ENCODE data around the gene HOXA7.

Gene HOXA7

DNA sequence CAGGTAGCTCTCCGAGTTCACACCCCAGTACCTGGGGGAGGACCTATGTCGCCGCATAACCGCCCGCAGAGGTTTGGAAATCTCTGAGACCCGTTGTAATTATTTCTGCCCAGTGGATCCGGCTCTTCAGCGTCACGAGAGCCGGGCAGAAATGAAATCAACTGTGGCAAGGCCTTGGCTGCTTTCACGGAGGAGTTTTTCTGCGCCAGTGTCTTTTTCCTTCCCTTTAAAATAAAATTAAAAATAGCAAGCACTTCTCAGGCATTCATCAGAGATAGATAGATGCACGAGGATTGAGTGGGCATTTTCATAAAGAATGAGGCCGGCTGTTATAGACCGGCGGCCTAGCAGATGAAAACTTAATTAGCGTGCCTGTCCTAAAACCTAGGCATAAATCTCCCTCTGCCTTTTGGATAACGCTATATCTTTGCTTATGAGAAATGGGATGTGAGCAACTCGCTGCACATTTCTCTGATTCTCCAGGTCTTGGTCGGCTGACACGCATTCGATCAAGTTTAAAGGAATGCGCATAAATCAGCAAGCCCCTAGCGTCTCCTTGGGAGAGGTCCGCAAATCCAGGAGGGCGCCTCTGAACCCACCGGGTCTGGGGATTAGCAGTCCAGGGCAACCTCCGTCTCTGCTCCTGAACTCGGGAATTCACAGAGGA is 37.0 kb upstream of the HOXA7 start:
- no peak for DNase-seq (ENCODE audit: low read depth)

DNA sequence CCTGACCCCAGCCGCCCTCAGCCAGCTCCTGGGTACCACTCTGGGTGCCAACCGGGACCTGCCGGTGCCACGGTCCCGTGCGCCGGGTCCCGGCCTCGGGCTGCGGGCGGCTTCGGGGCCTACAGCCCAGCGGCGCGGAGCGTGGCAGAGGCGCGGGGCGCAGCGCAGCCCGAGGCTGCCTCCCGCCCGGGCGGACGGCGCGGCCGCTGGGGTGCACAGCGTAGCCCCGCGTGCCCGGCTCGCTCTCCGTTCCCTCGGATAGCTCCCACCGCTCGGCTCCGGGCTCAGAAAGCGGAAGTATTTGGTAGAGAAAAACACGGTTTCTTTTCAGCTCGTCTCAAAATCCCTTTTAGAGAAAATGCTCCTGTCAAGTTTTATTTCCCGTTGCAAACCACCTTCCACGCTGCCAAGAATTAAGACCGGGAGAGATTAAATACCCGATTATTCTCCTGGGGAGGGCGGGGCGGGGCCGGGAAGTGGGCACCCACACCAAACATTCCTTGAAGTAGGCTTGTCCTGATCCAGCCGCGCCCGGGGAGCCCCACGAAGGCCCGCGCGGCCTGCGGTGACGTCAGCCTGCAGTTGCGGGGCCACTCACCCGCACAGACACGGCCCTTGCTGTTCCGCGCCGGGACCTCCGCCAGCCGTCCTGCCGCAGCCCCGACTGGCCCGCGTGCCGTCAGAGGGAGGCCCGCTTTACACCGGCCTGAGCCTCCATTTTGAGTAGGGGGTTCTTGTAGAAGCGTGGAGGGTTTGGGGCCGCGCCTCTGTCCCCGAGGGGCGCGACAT is 36.3 kb upstream of the HOXA7 start:
- no peak for DNase-seq (ENCODE audit: low read depth)

DNA sequence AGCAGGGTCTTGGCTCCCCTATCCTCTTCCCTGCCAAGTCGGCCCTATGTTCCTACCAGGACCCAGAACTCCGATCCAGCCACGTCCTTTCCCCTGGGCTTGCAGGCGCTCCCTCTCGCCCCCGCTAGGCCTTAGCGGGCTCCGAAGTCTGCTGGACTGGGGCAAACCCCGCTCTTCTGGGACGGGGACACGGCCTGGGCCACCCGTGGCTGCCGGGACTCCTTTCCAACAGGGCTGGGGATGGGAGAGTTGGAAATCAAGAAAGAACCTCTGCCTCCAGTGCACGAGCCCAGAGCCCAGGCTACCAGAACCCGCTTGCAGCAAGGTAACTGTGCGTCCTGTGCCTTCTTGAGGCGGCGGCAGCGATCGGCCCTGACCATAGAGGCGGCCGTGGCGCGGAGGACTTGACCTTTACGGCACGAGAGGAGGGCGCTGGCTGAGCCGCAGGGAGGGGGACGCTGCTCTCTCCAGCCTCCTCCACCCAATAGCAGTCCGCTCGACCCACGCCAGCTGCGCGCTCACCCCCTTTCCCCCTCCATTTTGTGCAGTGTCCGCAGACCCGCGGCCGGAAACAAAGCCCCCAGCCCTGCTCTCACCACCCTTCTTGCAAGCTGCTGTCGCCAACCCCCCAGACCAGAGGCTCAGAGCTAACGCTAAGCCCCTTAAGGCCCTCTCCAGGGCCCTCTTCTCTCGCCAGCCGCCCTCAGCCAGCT is 35.5 kb upstream of the HOXA7 start:
- DNase-seq (ENCODE audit: low read depth): no peak

DNA sequence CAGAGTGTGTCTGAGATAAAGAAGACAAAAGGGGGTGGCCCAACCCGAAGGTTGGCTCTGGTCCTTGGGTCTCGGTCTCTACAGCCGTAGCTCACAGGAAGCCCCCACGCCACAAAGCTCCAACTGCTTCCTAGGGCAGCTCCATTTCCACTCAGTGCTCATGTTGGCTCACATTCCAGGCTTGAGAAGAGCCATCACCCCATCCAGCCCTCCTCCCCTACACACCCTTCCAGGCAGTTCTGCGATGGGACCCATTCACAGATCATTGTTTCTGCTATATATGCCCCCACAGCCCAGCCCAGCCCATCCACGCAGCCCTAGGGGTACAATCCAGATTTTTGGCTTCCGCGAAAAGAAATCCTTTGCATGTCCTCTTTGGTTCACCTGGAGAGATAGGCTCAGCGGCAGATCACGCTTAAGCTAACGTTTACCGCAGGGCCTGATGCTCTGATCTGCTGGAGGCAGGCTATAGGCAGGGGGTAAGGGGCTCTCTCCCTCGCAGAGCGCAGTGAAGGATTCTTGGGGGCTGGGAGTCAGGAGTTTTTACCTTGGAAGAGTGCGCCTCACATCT is 34.8 kb upstream of the HOXA7 start:
- no peak for DNase-seq (ENCODE audit: low read depth)

DNA sequence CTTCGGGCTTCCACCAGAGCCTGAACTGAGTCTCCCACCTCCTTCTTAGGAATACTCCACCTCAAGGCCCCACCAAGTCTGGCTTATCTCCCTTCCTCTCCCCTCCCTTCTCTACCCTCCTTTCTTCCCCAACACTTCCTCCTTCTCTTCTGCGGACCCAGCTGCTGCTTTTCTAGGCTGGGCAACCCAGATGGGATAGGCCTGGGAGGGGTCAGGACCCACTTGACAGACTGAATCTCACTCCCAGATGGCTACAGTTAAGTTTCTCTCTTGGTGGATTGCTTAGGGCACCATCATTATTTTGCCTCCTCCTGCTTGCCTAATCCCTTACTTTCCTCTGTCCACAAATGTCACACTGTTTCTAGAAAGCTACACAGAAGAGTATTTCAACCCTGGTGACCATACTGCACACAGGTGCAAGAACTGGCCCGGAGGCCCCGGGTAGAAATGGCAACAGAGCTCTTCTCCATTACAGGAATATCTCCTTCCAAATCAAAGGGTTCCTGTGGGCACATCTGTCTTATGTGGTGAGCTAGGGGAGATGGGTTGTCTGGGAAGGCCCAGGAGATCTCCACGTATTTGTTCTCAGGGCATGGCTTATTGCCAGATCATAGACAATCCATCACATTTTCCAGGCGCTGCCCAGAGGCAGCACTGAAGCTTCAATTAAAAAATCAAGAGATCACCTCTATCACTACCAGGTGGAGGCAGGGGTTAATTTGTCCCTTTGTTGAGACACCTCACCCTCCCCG is 33.7 kb upstream of the HOXA7 start:
- no peak for DNase-seq (ENCODE audit: low read depth)

DNA sequence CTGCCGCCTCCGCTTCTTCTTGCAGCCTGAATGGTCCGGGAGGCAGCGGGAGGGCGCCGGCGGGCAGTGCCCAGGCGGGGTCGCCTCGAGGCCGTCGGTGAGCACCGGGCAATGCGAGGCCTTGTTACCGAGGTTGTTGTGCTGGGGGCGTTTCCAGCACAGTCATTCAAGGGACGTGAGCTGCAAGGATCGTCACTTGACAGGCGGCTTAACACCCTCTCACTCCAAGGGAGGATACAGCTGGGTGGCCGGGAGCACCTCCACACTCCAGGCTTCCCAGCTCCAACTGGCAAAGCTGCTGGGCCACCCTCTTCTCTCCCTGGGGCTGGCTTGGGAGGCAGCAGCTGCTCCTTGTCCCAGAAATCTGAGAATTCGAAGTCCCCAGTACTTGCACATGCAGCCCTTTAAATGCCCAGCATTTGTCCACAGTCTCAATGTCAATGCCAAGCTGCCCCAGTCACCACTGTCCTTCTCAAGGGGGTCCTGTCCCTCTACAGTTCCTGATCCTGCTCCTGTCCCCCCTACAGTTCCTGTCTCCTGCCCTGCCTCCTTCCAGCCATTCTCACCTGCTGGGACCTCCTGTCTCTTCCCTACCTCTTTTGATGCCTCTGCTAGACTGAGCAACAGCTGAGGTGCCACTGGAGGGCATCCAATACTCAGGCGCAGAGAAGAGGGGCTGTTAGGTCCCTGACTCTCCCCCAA is 33.0 kb upstream of the HOXA7 start:
- no peak for DNase-seq (ENCODE audit: low read depth)

DNA sequence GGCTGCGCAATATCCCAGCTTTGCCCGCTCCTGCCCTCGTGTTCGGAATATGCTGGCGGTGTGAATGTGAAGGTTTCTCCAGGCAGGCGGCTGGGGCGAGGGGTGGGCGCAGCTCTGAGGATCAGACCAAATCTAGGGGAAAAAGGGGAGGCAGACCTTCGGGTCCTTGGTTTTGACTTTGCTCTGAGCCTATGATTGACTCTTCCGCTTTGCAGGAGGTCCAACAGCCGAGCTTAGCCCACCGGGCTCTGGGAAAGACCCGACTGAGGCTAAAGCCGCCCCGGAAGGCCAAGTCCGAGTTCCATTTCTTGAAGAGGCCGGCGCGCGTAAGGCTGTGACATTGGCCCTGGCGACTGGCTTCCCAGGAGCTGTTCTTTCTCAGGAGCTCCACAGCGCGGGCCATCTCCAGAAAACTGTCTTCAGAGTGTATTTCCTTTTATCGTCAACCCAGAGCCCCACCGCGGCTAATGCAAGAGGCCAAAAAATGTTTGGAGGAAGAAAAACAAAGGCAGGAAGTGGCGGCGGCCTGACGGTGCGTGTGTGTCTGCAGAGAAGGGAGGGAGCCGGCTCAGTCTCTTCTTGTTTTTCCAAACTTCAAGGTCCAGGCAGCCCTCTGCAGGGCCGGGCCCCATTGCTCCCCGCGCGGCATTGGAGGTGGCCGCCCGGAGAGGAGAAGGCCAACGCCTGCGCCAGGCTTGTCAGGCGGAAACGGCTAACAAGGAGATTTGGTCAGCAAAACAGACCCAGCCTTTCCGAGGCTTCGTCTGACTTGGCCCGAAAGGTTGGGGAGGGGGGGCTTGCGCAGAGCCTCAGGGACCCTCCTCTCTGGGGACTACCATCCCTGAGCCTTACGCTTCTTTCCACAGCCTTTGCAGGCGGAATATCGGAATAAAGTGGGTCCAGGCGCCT is 32.2 kb upstream of the HOXA7 start:
- DNase-seq (ENCODE audit: low read depth): no peak

DNA sequence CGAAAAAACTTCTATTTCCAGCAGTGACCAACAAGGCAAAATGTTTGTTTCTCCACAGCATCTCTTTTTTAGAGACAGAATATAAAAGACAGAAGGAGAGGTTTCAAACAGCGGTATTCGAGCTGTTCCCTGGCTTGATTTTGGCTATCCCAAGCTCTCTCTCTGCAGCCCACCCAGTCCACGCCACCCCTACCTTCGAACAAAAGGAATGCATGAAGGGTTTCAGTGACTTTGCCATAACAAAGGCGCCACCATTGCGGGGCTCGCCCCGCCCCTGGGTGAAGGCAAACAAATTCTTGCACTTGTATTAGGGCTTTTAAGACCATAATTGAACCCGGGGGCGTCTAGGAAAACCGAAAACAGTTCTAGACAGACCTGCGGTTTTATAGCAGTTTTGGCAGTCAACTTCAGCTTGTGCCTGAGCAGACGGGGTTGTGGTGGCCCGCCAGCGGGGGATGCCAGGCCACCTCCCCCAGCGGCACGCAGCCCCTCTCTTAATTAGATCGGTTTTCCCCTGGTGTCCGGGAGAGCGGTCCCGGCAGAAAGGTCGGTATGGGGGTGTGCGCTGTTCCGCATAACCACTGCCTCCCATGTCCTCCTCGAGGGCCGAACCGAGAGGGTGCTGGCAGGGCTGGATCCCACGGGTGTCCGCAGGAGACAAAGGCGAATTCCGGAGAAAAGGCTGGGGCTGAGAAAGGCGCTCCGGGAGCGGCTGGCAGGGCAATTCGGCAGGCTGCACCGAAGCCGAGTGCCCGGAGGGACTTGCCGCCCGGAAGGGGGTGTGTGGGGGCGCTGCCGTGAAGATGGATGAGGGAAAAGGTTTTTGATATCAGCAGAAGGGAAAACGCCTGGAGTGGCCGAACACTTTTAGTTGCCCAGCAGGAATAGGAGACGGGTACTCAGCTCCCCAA is 31.3 kb upstream of the HOXA7 start:
- DNase-seq (ENCODE audit: low read depth): no peak

DNA sequence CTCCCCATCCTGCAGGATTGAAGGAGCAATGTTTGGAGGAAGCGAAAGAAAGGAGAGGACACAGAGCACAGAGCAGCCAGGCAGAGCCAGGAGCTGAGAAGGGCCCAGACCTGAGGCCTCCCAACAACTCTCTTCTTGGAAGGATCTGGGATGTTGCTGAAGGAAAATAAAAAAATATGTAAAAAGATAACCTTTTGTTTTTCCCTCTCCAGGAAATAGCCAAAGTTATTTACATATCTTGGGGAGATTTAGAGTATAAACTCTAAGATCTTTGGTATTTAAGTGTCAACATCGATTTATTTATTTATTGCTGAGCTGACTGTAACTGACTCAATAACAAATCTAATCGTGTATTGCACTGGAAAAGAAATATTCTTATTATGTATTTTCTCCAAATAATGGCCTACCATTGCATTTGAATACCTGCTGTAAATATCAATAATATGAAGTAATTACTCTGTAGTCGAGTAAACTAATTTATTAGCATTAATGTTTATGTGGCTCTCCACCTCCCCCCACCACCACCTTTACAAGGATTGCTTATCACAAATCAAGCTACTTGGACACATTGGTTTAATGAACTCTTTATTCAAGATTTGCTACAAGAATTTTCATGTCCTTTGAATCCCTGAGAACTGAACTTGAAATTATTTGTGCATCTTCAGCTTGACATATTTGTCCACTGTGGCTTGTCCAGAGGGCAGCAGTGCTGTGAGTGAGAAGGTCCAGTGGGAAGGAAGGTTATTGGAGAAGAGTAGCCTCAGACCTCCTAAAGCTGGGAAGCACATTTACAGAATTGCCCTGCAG is 30.4 kb upstream of the HOXA7 start:
- no peak for DNase-seq (ENCODE audit: low read depth)

DNA sequence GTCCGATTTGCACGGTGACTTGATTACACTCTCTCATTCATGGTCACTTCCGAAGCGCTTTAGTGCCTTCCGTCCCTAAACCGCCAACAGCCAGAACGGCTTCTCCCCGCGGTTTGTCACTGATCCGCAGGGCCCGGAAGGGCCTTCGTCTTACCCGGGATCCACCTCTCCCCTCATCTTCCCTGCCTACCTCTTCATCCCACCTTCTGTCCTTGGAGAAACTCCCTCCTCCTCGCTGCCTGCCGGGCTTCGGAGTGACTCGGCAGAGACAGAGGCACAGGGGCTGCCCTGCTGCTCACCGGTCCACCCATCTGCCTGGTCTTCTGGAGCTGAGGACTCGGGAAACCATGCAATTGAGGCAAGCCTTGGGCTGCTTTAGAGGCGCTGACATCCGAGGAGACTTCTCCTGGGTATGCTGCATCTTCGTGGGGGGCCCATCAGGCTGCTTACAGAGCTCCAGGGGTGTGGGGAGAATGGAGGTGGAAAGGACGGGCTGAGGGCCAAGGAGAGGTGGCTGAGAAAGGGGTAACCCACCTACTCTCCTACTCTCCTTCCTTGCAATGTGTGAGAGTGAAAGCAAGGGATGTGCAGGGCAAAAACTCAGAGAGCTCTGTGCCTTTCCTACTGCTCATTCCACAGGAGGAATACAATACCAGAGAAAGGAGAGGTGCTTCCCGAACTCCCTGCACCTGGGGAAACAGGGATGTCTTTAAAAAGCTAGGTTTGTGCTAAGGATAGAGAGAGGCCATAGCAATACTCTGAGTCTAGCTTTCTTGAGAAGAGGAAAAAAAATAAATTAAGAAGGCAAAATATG is 29.6 kb upstream of the HOXA7 start:
- DNase-seq (ENCODE audit: low read depth): no peak

DNA sequence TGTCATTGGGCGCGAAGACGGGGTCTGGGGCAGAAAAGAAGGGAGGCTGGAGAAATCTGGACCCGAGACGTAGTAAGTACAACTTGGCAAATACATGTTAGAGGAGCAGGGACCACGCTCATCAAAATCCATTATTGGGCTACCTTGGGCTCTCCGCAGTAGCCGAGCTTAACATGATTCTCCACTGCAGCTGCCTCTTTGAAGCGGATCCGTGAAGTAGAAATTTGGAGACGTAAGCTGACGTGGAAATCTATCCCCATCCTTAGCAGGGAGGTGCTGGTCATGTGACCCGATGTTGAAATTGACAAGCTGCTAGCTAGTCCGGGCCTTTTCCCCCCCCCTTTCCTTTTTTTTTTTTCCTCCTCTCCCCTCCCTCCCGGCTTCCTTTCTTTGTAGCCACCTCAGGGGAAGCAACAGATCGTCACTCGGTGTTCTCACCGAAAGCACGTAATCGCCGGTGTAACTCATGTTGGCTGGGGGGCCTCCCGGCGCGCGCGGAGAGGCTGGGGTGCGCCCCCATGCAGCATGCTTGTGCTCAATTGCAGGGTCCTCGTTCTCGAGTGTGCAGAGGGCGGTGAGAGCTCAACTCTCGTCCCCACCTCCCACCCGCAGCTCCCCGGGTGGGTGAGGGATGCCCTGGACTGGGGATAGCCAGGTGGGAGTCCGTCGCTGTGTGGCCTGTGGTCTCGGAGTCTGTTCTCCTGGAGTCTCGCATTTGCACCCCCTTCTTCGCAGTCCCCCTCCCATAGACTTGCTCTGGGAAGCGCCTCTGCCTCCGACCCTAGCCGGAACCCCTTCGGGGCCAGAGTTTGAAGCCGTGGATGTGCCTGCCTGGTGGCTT is 28.8 kb upstream of the HOXA7 start, which contains the start of gene HOXA11:
TSS of gene HOXA11 (minus strand) at position 220 of the 841 bp plus-strand sequence. CDS start at position 132, 88 bp downstream.
- no peak for DNase-seq (ENCODE audit: low read depth)

DNA sequence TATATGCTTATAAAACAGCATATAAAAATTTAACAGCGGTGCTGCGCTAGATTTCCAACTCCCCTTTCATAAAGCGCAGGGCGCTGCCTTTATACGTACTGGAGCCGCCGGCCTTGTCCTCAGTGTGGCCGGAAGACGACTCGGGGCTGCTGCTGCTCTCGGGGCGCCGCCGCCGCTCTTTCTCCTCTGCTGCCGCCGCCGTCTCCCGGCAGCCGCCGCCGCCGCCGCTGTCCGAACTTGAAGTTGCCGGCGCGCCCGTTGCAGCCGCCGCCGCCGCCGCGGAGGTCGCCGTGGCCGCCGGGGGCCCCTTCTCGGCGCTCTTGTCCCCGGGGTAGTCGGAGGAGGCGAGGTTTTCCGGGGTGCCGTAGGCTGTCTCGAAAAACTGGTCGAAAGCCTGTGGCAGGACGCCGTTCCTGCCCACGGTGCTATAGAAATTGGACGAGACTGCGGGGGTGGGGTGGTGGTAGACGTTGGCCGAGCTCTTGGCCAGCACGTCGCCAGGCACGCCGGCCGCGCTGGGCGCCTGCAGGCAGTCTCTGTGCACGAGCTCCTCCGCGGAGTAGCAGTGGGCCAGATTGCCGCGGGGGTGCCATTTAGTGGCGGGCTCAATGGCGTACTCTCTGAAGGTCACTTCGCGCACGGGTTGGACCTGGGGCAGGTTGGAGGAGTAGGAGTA is 28.0 kb upstream of the HOXA7 start:
- DNase-seq (ENCODE audit: low read depth): no peak

DNA sequence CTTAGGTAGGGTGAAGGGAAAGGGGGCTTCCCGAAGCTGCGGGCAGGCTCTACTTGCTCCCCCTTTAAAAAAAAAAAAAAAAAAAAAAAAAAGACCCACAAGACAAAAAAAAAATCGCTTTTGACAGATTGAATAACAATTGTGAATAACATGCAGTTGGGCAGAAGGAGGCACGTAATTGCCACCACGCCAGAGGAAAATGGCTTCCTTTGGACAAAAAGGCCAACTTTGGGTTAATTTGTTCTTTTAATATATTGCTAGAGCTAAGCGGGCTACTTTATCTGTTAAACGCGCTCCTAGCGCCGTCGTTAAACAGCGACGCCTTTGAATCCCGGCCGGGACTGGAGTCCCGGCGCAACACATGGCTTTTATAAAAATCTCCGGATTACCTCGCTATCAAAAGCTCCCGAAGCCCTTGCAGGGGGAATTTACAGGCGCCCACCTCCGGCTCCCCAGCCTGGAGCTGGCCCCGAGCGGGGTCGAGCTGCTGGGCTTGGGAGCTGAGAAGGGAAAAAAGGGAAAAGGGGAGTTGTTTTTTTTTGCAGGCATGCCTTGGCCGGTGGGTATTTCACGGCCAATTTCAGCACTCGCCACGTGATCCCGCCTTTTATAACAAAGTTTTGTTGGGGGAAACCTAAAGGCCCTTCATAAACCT is 27.3 kb upstream of the HOXA7 start:
- DNase-seq (ENCODE audit: low read depth): no peak

DNA sequence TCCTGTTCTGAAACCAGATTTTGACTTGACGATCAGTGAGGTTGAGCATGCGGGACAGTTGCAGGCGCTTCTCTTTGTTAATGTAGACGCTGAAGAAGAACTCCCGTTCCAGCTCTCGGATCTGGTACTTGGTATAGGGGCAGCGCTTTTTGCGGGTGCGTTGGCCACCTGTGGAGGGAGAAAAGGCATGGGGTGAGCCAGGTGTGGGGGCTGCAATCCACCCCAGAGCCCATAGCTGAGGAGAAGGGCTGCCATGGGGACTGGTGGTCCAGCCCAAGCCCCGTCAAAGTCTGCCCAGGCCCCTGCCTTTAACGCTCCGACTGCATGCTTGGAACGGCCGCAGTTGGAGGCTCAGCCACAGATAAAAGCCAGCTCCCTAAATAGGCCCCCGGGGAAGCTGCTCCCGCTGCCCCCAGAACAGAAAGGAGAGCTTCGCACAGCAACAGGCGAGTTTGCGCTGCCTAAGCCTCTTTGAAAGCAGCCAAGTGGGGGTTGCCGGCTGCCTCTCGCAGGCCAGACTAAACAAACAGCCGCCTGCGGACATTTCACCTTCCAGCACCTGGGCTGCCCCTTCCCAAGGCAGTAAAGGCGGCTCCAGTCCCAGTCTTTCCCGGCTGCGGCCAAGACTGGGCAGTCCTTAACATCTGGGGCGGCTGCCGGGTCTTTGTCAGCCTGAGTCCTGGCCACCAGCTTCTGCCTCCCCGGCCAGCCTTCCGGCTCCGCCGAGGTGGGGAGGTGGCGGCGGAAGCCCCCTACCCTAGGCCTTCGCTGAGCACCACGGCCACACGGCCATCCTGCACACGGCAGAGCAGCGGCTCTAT is 26.6 kb upstream of the HOXA7 start:
- DNase-seq (ENCODE audit: low read depth): no peak

Measured in HS-27A (cell line).